SK-N-SH (cell line): ENCODE results near the gene FBXO10.

Source experiments
- CTCF ChIP-seq: fragments of 200-600 bp; sonication (generic); IDR thresholded peaks from 2 replicates; pipeline ENCODE4 v1.6.1; 2017; ENCODE audit warnings: antibody characterized with exemption, mild to moderate bottlenecking, moderate library complexity
- MAX ChIP-seq: IDR thresholded peaks from 2 replicates; pipeline ENCODE4 v1.4.0; 2012; ENCODE audit warnings: low read depth
- MEF2A ChIP-seq: IDR thresholded peaks from 2 replicates; pipeline ENCODE4 v1.4.0; 2012; ENCODE audit warnings: low read depth, borderline replicate concordance
- POLR2AphosphoS5 ChIP-seq: IDR thresholded peaks from 2 replicates; pipeline ENCODE4 v1.6.1; 2012; ENCODE audit warnings: low read depth, low read length
- REST ChIP-seq: IDR thresholded peaks from 2 replicates; pipeline ENCODE4 v1.6.1; 2012; ENCODE audit warnings: mild to moderate bottlenecking, low read depth, low read length, moderate library complexity
- RFX5 ChIP-seq: IDR thresholded peaks from 2 replicates; pipeline ENCODE4 v1.6.1; 2012; ENCODE audit warnings: mild to moderate bottlenecking, improper control_type of control experiment, low read length
- SMC3 ChIP-seq: IDR thresholded peaks from 2 replicates; pipeline ENCODE4 v1.6.1; 2012; ENCODE audit warnings: low read depth, low read length, improper control_type of control experiment
- TAF1 ChIP-seq: IDR thresholded peaks from 2 replicates; pipeline ENCODE4 v1.6.1; 2012; ENCODE audit warnings: low read depth, mild to moderate bottlenecking, low read length, moderate library complexity, borderline replicate concordance
- TEAD4 ChIP-seq: IDR thresholded peaks from 2 replicates; pipeline ENCODE4 v1.4.0; 2012; ENCODE audit warnings: mild to moderate bottlenecking, borderline replicate concordance; ENCODE audit not compliant: insufficient read depth
- USF2 ChIP-seq: fragments of 150-350 bp; IDR thresholded peaks from 2 replicates; pipeline ENCODE4 v1.6.1; 2017; ENCODE audit warnings: antibody characterized with exemption, low read length, low read depth, borderline replicate concordance
- YY1 ChIP-seq: IDR thresholded peaks from 2 replicates; pipeline ENCODE4 v1.4.0; 2012; ENCODE audit warnings: low read depth, mild to moderate bottlenecking

GRCh38 chr9:37542488-37542887, 33.7 kb downstream of the FBXO10 start:
- TF ChIP-seq REST, result no peak
- no peak for TF ChIP-seq POLR2AphosphoS5
- TF ChIP-seq CTCF, result no peak
- no peak for TF ChIP-seq YY1
- TF ChIP-seq SMC3, result no peak
- TF ChIP-seq MAX, result no peak
- no peak for TF ChIP-seq RFX5
- TF ChIP-seq MEF2A, result no peak
- TF ChIP-seq USF2, result no peak
- TF ChIP-seq TAF1, result no peak
- no peak for TF ChIP-seq TEAD4
